WTC11 (cell line): ENCODE data around the gene GPC6.

Source experiments
- CREB1 ChIP-seq: sonication (generic); formaldehyde crosslinking; IDR thresholded peaks from 2 replicates; pipeline ENCODE4 v1.8.0; 2023; ENCODE audit warnings: mild to moderate bottlenecking, missing genetic modification reagents
- CREM ChIP-seq: sonication (generic); formaldehyde crosslinking; IDR thresholded peaks from 2 replicates; pipeline ENCODE4 v1.8.1; 2022; ENCODE audit warnings: mild to moderate bottlenecking, missing genetic modification reagents, moderate library complexity
- CTCF ChIP-seq: fragments of 200-600 bp; IDR thresholded peaks from 2 replicates; pipeline ENCODE4 v1.8.0; 2022; ENCODE audit warnings: antibody characterized with exemption
- MLX ChIP-seq: sonication (generic); formaldehyde crosslinking; IDR thresholded peaks from 2 replicates; pipeline ENCODE4 v1.8.1; 2023; ENCODE audit warnings: mild to moderate bottlenecking, missing genetic modification reagents, moderate library complexity
- NR3C1 ChIP-seq: sonication (generic); formaldehyde crosslinking; conservative IDR thresholded peaks from 2 replicates; pipeline ENCODE4 v1.8.1; 2023; ENCODE audit warnings: low read depth, mild to moderate bottlenecking, missing genetic modification reagents

GRCh38 chr13:93964146-93964512 lies 737.5 kb downstream of the GPC6 start:
- TF ChIP-seq CREM (no peak), CTCF (no peak), CREB1 (CRISPR knock-in tag) (no peak), MLX (no peak), NR3C1 (CRISPR knock-in tag) (no peak)
